Measurements from ENCODE around the gene DDX1.

DDX1 gene

DNA sequence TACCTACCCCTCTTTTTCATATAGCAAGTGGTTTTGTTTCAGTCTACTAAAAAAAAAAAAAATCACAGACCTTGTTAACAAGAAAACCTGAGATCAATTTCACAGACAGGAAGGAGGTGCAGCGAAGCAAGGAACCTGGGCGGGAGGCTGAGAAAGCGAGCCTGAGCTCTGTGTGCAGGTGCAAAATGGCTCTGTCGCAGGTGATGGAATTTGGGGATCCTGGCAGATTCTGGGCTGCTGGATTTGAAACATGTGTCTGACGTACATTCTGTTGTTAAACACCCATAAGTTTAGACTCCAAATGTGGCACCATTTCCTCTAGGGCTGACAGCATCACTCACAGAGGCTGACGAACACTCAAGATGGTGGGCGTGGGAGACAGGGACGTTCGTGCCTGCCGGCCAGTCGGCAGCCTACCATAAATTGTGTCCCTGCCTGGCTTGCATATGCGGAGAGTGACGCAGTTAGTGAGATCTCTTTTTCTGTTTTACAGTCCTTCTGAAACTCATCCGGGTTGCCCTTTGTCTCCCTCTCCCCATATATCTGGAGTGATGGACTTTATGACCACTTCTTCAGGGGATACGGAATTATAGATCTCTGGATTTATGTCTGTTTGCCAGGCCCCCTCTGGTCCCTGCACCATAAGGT is 8.8 kb upstream of the DDX1 start:
- Histone ChIP-seq H3K27me3 (ENCODE audit: control insufficient read depth, insufficient read depth, low read length) (no peaks in the 10 kb centered on the region), H3K9me3 (ENCODE audit: control insufficient read depth, insufficient read depth, low read length) (no peaks in the 10 kb centered on the region), H3K4me3 (ENCODE audit: low read length) (no peak overlapping the region), H3K36me3 (ENCODE audit: control insufficient read depth, insufficient read depth, low read length) (no peaks in the 10 kb centered on the region), H3K4me1 (ENCODE audit: control insufficient read depth, insufficient read depth, low read length) (0 out of 2 replicates have a peak, but pooled peaks cover 2% of the 10 kb centered on the region), H3K27ac (ENCODE audit: low read length) (no peak overlapping the region)
- DNase-seq (ENCODE audit: low read depth, low spot score): no peak
- no CpG with 5 or more reads among the region's 15 CpGs for WGBS (ENCODE audit: insufficient coverage, insufficient read length)

- DNase-seq (ENCODE audit: low read depth, low spot score): no peak
- H3K27me3 ChIP-seq (ENCODE audit: control insufficient read depth, insufficient read depth, low read length): no peaks in the 10 kb centered on the region
- WGBS (ENCODE audit: insufficient coverage, insufficient read length): no CpG with 5 or more reads among the region's 1 CpG
- H3K36me3 ChIP-seq (ENCODE audit: control insufficient read depth, insufficient read depth, low read length): no peaks in the 10 kb centered on the region
- H3K4me1 ChIP-seq (ENCODE audit: control insufficient read depth, insufficient read depth, low read length): 0 out of 2 replicates have a peak, but pooled peaks cover 2% of the 10 kb centered on the region
- no peaks in the 10 kb centered on the region for H3K9me3 ChIP-seq (ENCODE audit: control insufficient read depth, insufficient read depth, low read length)
- no peak overlapping the region for H3K4me3 ChIP-seq (ENCODE audit: low read length)
- H3K27ac ChIP-seq (ENCODE audit: low read length): no peak overlapping the region
Measured at GRCh38 chr2:15583826-15584225, 7.8 kb upstream of the DDX1 start.

GRCh38 chr2:15584316-15584715 is 7.4 kb upstream of the DDX1 start:
- H3K27ac ChIP-seq (ENCODE audit: low read length): no peak overlapping the region
- H3K4me1 ChIP-seq (ENCODE audit: control insufficient read depth, insufficient read depth, low read length): 0 out of 2 replicates have a peak, but pooled peaks cover 2% of the 10 kb centered on the region
- no peaks in the 10 kb centered on the region for H3K9me3 ChIP-seq (ENCODE audit: control insufficient read depth, insufficient read depth, low read length)
- H3K36me3 ChIP-seq (ENCODE audit: control insufficient read depth, insufficient read depth, low read length): no peaks in the 10 kb centered on the region
- H3K4me3 ChIP-seq (ENCODE audit: low read length): no peak overlapping the region
- no peak for DNase-seq (ENCODE audit: low read depth, low spot score)
- no peaks in the 10 kb centered on the region for H3K27me3 ChIP-seq (ENCODE audit: control insufficient read depth, insufficient read depth, low read length)

DNA sequence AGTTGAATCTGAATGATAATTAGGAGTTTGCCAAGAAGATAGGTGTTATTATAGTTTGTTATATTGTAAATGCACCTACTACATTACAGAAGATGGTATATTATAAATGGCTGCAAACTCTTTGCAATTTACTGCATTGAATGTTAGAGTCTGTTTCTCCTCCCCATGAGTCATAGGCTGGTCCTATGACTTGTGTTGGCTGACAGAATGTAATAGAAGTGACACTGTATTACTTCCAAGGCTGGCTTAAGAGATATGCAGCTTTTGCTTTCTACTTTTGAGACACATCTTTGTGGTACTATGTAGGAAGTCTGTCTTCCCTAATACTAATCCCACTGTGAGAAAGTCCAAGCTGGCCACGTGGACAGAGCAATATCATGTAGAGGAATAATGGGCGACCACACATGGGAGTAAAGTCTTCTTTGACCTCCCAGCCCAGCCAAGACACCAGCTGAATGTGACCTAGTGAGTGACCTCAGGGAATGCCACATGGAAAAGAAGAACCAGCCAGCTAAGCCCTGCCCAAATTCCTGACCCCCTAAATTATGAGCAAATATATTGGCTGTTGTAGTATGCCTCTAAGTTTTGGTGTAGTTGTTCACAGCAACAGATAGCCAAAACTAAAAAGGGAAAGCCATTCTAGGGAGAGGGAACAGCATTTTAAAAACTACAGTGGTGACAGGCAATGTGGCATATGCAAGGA is 6.8 kb upstream of the DDX1 start:
- Histone ChIP-seq H3K9me3 (ENCODE audit: control insufficient read depth, insufficient read depth, low read length) (no peaks in the 10 kb centered on the region), H3K27me3 (ENCODE audit: control insufficient read depth, insufficient read depth, low read length) (no peaks in the 10 kb centered on the region), H3K4me1 (ENCODE audit: control insufficient read depth, insufficient read depth, low read length) (no peaks in the 10 kb centered on the region), H3K4me3 (ENCODE audit: low read length) (no peak overlapping the region), H3K36me3 (ENCODE audit: control insufficient read depth, insufficient read depth, low read length) (no peaks in the 10 kb centered on the region), H3K27ac (ENCODE audit: low read length) (no peak overlapping the region)
- no peak for DNase-seq (ENCODE audit: low read depth, low spot score)
- no CpG with 5 or more reads among the region's 2 CpGs for whole genome bisulfite sequencing (ENCODE audit: insufficient coverage, insufficient read length)

DNA sequence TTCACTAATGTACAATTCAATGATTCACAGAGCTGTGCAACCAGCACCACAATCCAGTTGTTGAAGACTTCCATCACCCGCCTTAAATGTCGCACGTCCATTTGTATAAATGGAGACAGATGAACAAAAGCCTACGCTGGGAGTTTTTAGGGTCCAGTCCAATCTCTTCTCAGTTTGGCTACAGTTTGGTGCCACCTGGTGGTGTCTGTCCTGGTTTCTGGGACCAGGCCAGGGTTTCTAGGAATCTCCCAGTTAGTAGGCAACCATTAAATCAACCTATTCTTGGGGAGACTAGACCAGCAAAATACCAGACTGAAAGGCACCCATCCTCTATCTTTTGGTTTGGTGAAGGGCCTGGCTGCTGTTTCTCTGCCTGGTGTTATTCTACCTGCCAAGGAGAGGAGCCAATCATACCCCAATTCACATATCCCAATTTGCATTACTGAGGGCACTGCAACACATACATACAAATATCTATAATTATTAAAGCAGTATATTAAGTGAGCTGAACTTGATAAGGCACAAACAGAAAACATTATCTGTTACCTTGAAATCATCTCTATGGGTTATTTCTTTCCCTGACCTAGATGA is 3.2 kb upstream of the DDX1 start:
- Histone ChIP-seq H3K4me1 (ENCODE audit: control insufficient read depth, insufficient read depth, low read length) (no peaks in the 10 kb centered on the region), H3K36me3 (ENCODE audit: control insufficient read depth, insufficient read depth, low read length) (no peaks in the 10 kb centered on the region), H3K27ac (ENCODE audit: low read length) (no peak overlapping the region), H3K4me3 (ENCODE audit: low read length) (no peak overlapping the region), H3K9me3 (ENCODE audit: control insufficient read depth, insufficient read depth, low read length) (no peaks in the 10 kb centered on the region), H3K27me3 (ENCODE audit: control insufficient read depth, insufficient read depth, low read length) (no peaks in the 10 kb centered on the region)
- DNase-seq (ENCODE audit: low read depth, low spot score): peak; percentile 39
- WGBS (ENCODE audit: insufficient coverage, insufficient read length): no CpG with 5 or more reads among the region's 4 CpGs

- no peaks in the 10 kb centered on the region for H3K27me3 ChIP-seq (ENCODE audit: control insufficient read depth, insufficient read depth, low read length)
- H3K27ac ChIP-seq (ENCODE audit: low read length): no peak overlapping the region
- H3K36me3 ChIP-seq (ENCODE audit: control insufficient read depth, insufficient read depth, low read length): no peaks in the 10 kb centered on the region; the same call in 1 of the 2 replicates
- H3K9me3 ChIP-seq (ENCODE audit: control insufficient read depth, insufficient read depth, low read length): no peaks in the 10 kb centered on the region
- no peak for DNase-seq (ENCODE audit: low read depth, low spot score)
- no peaks in the 10 kb centered on the region for H3K4me1 ChIP-seq (ENCODE audit: control insufficient read depth, insufficient read depth, low read length)
- H3K4me3 ChIP-seq (ENCODE audit: low read length): peak overlapping the region; percentile 89; the same call in 1 of the 2 replicates
- WGBS (ENCODE audit: insufficient coverage, insufficient read length): no CpG with 5 or more reads among the region's 7 CpGs
Measured at GRCh38 chr2:15591373-15591691, 336 bp upstream of the DDX1 start.

GRCh38 chr2:15593327-15593705 is 1.6 kb downstream of the DDX1 start:
- H3K4me3 ChIP-seq (ENCODE audit: low read length): no peak overlapping the region

GRCh38 chr2:15594291-15595256 is 2.9 kb downstream of the DDX1 start:
- no CpG with 5 or more reads among the region's 5 CpGs for WGBS (ENCODE audit: insufficient coverage, insufficient read length)
- Histone ChIP-seq H3K36me3 (ENCODE audit: control insufficient read depth, insufficient read depth, low read length) (no peaks in the 10 kb centered on the region; the same call in 1 of the 2 replicates), H3K27ac (ENCODE audit: low read length) (no peak overlapping the region), H3K4me1 (ENCODE audit: control insufficient read depth, insufficient read depth, low read length) (no peaks in the 10 kb centered on the region), H3K4me3 (ENCODE audit: low read length) (no peak overlapping the region), H3K27me3 (ENCODE audit: control insufficient read depth, insufficient read depth, low read length) (no peaks in the 10 kb centered on the region), H3K9me3 (ENCODE audit: control insufficient read depth, insufficient read depth, low read length) (no peaks in the 10 kb centered on the region)
- no peak for DNase-seq (ENCODE audit: low read depth, low spot score)

More at GRCh38 chr2:15593327-15593705, 1.6 kb downstream of the DDX1 start:
- no peaks in the 10 kb centered on the region for H3K4me1 ChIP-seq (ENCODE audit: control insufficient read depth, insufficient read depth, low read length)
- DNase-seq (ENCODE audit: low read depth, low spot score): no peak
- H3K36me3 ChIP-seq (ENCODE audit: control insufficient read depth, insufficient read depth, low read length): no peaks in the 10 kb centered on the region; the same call in 1 of the 2 replicates
- WGBS (ENCODE audit: insufficient coverage, insufficient read length): no CpG with 5 or more reads among the region's 3 CpGs
- H3K9me3 ChIP-seq (ENCODE audit: control insufficient read depth, insufficient read depth, low read length): no peaks in the 10 kb centered on the region
- no peaks in the 10 kb centered on the region for H3K27me3 ChIP-seq (ENCODE audit: control insufficient read depth, insufficient read depth, low read length)
- H3K27ac ChIP-seq (ENCODE audit: low read length): no peak overlapping the region

DNA sequence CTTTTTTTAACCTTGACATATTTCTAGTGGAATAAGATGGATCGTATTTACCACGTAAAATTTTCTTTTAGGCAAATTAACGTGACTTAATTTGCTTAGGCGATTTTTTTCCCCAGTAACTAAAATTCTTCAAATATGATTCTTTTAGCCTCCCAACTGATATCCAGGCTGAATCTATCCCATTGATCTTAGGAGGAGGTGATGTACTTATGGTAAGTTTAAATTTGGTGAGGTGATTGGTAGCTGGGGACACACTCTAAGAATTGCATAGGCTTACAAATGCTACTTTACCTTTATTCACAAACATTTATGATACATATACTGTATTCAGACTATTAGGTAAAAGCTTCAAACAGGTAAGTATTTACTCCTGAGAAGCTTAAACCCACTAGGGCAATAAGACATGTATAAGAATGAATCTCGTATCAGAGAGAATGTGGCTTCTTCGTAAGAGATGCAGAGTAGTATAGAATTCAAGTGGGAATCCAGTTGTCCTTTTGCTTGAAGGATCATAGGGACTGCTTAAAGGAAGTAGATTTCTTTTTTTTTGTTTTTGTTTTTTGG is 3.8 kb downstream of the DDX1 start:
- H3K9me3 ChIP-seq (ENCODE audit: control insufficient read depth, insufficient read depth, low read length): no peaks in the 10 kb centered on the region
- no peaks in the 10 kb centered on the region for H3K27me3 ChIP-seq (ENCODE audit: control insufficient read depth, insufficient read depth, low read length)
- WGBS (ENCODE audit: insufficient coverage, insufficient read length): no CpG with 5 or more reads among the region's 6 CpGs
- H3K4me3 ChIP-seq (ENCODE audit: low read length): no peak overlapping the region
- no peaks in the 10 kb centered on the region; the same call in 1 of the 2 replicates for H3K36me3 ChIP-seq (ENCODE audit: control insufficient read depth, insufficient read depth, low read length)
- H3K4me1 ChIP-seq (ENCODE audit: control insufficient read depth, insufficient read depth, low read length): no peaks in the 10 kb centered on the region
- no peak overlapping the region for H3K27ac ChIP-seq (ENCODE audit: low read length)
- DNase-seq (ENCODE audit: low read depth, low spot score): no peak

DNA sequence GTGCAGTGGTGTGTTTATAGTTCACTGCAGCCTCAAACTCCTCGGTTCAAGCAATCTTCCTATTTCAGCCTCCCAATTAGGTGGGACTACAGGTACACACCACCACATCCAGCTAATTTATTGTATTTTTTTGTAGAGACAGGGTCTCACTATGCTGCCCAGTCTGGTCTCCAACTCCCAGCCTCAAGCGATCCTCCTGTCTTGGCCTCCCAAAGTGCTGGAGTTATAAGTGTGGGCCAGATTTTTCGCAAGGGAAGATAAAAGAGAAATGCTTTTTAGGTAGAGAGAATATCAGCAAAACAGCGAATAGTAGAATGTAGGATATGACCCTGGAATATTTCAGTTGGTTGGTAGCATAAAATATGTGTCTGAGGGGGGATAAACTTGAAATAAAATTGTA is 4.3 kb downstream of the DDX1 start:
- Histone ChIP-seq H3K9me3 (ENCODE audit: control insufficient read depth, insufficient read depth, low read length) (no peaks in the 10 kb centered on the region), H3K27me3 (ENCODE audit: control insufficient read depth, insufficient read depth, low read length) (no peaks in the 10 kb centered on the region), H3K4me3 (ENCODE audit: low read length) (no peak overlapping the region), H3K36me3 (ENCODE audit: control insufficient read depth, insufficient read depth, low read length) (peaks cover 2% of the 10 kb centered on the region; the same call in 1 of the 2 replicates), H3K4me1 (ENCODE audit: control insufficient read depth, insufficient read depth, low read length) (no peaks in the 10 kb centered on the region), H3K27ac (ENCODE audit: low read length) (no peak overlapping the region)
- WGBS (ENCODE audit: insufficient coverage, insufficient read length): no CpG with 5 or more reads among the region's 4 CpGs
- DNase-seq (ENCODE audit: low read depth, low spot score): no peak
